Mesenchymal stem cell (in vitro differentiated cells and primary cell): ENCODE measurements around the gene MGAM2.

Experiments
- DNase-seq: peaks from one replicate; pipeline ENCODE4 v3.0.0-alpha.2; 2013
- H2AFZ ChIP-seq: one replicate; pipeline ENCODE4 v1.6.1; 2013; ENCODE audit warnings: low read depth, mild to moderate bottlenecking, control low read depth, inconsistent platforms, low read length, moderate library complexity
- H2AK5ac ChIP-seq: 2 replicates; pipeline ENCODE4 v1.6.1; 2013; ENCODE audit warnings: low read length, moderate library complexity, mild to moderate bottlenecking, inconsistent platforms; ENCODE audit not compliant: severe bottlenecking
- H2BK120ac ChIP-seq: one replicate; pipeline ENCODE4 v1.6.1; 2013; ENCODE audit warnings: low read depth, mild to moderate bottlenecking, inconsistent platforms, low read length, moderate library complexity
- H2BK12ac ChIP-seq, 2 experiments: one replicate each; pipeline ENCODE4 v1.6.1; 2013; ENCODE audit warnings: inconsistent platforms in 2 of 2, low read length in 2 of 2, mild to moderate bottlenecking in 2 of 2, moderate library complexity in 2 of 2, control low read depth in 1 of 2
- H2BK15ac ChIP-seq: one replicate; pipeline ENCODE4 v1.6.1; 2013; ENCODE audit warnings: mild to moderate bottlenecking, low read depth, inconsistent platforms; ENCODE audit not compliant: poor library complexity, severe bottlenecking
- H2BK5ac ChIP-seq: 2 replicates; pipeline ENCODE4 v1.6.1; 2013; ENCODE audit warnings: low read depth, mild to moderate bottlenecking, low read length, control low read depth, inconsistent platforms; ENCODE audit not compliant: poor library complexity, severe bottlenecking
- H3K14ac ChIP-seq, 2 experiments: one replicate each; pipeline ENCODE4 v1.6.1; 2013; ENCODE audit warnings: inconsistent platforms in 2 of 2, low read length in 2 of 2, control low read depth in 1 of 2, mild to moderate bottlenecking in 1 of 2, moderate library complexity in 1 of 2
- H3K18ac ChIP-seq, 2 experiments: one replicate each; pipeline ENCODE4 v1.6.1; 2013; ENCODE audit warnings: inconsistent platforms in 2 of 2, low read length in 2 of 2, control low read depth in 1 of 2, low read depth in 1 of 2, mild to moderate bottlenecking in 1 of 2
- H3K23ac ChIP-seq, 2 experiments: one replicate each; pipeline ENCODE4 v1.6.1; 2013; ENCODE audit warnings: inconsistent platforms in 2 of 2, low read length in 2 of 2, mild to moderate bottlenecking in 2 of 2, moderate library complexity in 2 of 2, control low read depth in 1 of 2
- H3K27ac ChIP-seq: 2 replicates; pipeline ENCODE4 v1.5.1; 2013; ENCODE audit warnings: mild to moderate bottlenecking, moderate library complexity, low read length, control low read depth, inconsistent platforms; ENCODE audit not compliant: poor library complexity, severe bottlenecking
- H3K27me3 ChIP-seq, 2 experiments: 2 replicates each; pipeline versions ENCODE4 v1.6.1 to v1.7.0; 2013; ENCODE audit warnings: low read length in 2 of 2, mild to moderate bottlenecking in 2 of 2, moderate library complexity in 2 of 2, control low read depth in 1 of 2, inconsistent platforms in 1 of 2; ENCODE audit not compliant: control insufficient read depth in 1 of 2, insufficient read depth in 1 of 2
- H3K36me3 ChIP-seq, 2 experiments: 2 replicates each; pipeline versions ENCODE4 v1.6.1 to v1.7.0; 2013; ENCODE audit warnings: low read length in 2 of 2, control low read depth in 1 of 2, inconsistent platforms in 1 of 2, low read depth in 1 of 2, mild to moderate bottlenecking in 1 of 2; ENCODE audit not compliant: insufficient read depth in 2 of 2, control insufficient read depth in 1 of 2
- H3K4ac ChIP-seq, 2 experiments: one replicate each; pipeline ENCODE4 v1.6.1; 2013; ENCODE audit warnings: inconsistent platforms in 2 of 2, low read length in 2 of 2, mild to moderate bottlenecking in 2 of 2, moderate library complexity in 2 of 2, control low read depth in 1 of 2, low read depth in 1 of 2
- H3K4me1 ChIP-seq: 2 replicates; pipeline ENCODE4 v1.6.1; 2013; ENCODE audit warnings: low read depth, low read length, control low read depth; ENCODE audit not compliant: control insufficient read depth, insufficient read depth
- H3K4me2 ChIP-seq: 2 replicates; pipeline ENCODE4 v1.6.1; 2013; ENCODE audit warnings: low read length, mild to moderate bottlenecking, inconsistent platforms; ENCODE audit not compliant: poor library complexity, severe bottlenecking
- H3K4me3 ChIP-seq, 2 experiments: 2 replicates each; pipeline versions ENCODE4 v1.5.1 to v1.7.0; 2013; ENCODE audit warnings: low read length in 2 of 2, mild to moderate bottlenecking in 2 of 2, control low read depth in 1 of 2, low read depth in 1 of 2; ENCODE audit not compliant: insufficient read depth in 1 of 2
- H3K79me1 ChIP-seq: replicated peaks from 2 replicates; pipeline ENCODE4 v1.6.1; 2013; ENCODE audit warnings: mild to moderate bottlenecking, control low read depth, low read length, inconsistent platforms; ENCODE audit not compliant: poor library complexity, severe bottlenecking
- H3K9ac ChIP-seq: 2 replicates; pipeline ENCODE4 v1.7.0; 2013; ENCODE audit warnings: mild to moderate bottlenecking, low read length, moderate library complexity
- H3K9me3 ChIP-seq: 2 replicates; pipeline ENCODE4 v1.7.0; 2013; ENCODE audit warnings: mild to moderate bottlenecking, low read length; ENCODE audit not compliant: control insufficient read depth
- H4K8ac ChIP-seq: one replicate; pipeline ENCODE4 v1.6.1; 2013; ENCODE audit warnings: inconsistent platforms, mild to moderate bottlenecking, low read length, moderate library complexity
- H4K91ac ChIP-seq: one replicate; pipeline ENCODE4 v1.6.1; 2013; ENCODE audit warnings: mild to moderate bottlenecking, low read length, inconsistent platforms
- WGBS: methylation state at CpG from one replicate; pipeline ENCODE4 v1.1.7; 2013; ENCODE audit warnings: mixed read lengths; 5-methylcytosine and 5-hydroxymethylcytosine counted together

MGAM2 gene

DNA sequence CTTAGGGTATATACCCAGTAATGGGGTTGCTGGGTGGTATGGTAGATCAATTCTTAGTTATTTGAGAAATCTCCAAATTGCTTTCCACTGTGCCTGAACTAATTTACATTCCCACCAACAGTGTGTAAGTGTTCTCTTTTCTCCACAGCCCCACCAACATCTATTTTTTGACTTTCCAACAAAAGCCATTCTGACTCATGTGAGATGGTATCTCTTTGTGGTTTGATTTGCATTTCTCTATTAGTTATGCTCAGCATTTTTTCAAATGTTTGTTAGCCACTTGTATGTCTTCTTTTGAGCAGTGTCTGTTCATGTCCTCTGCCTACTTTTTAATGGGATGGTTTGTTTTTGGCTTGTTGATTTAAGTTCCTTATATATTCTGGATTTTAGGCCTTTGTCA lies 66.4 kb downstream of the MGAM2 start:
- Histone ChIP-seq H3K18ac (no peak overlapping the region), H3K36me3 (no peaks in the 10 kb centered on the region), H4K91ac (no peak overlapping the region), H2BK5ac (no peak overlapping the region), H3K4me1 (no peaks in the 10 kb centered on the region), H3K9ac (no peak overlapping the region), H2BK12ac (no peak overlapping the region), H3K4ac (no peak overlapping the region), H2BK120ac (no peak overlapping the region), H3K4me3 (no peak overlapping the region), H4K8ac (no peak overlapping the region), H3K9me3 (no peaks in the 10 kb centered on the region), H2AFZ (no peak overlapping the region), H3K27ac (no peak overlapping the region), H2AK5ac (no peak overlapping the region), H3K23ac (no peak overlapping the region), H3K79me1 (no peaks in the 10 kb centered on the region), H3K27me3 (no peaks in the 10 kb centered on the region), H3K4me2 (no peak overlapping the region), H2BK15ac (no peak overlapping the region), H3K14ac (no peak overlapping the region)
- DNase-seq: no peak

DNA sequence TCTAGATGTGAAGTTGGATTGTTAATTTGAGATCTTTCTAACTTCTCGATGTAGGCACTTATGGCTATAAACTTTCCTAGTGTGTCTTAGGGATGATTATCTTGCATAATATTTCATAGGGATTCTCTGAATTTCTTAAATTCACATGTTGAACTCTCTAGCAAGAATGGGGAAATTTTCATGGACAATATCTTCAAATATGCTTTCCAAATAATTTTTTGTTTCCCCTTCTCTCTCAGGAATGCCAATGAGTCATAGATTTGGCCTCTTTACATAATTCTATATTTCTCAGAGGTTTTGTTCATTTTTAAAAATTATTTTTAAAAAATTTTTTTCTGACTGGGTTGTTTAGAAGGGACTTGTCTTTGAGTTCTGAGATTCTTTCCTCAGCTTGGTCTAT lies 68.9 kb downstream of the MGAM2 start:
- H4K8ac ChIP-seq: no peak overlapping the region
- DNase-seq: no peak
- no peak overlapping the region for H4K91ac ChIP-seq
- H3K4me3 ChIP-seq: no peak overlapping the region
- no peak overlapping the region for H2BK120ac ChIP-seq
- H2AFZ ChIP-seq: no peak overlapping the region
- H3K27ac ChIP-seq: no peak overlapping the region
- no peaks in the 10 kb centered on the region for H3K4me1 ChIP-seq
- no peak overlapping the region for H3K14ac ChIP-seq
- H3K23ac ChIP-seq: no peak overlapping the region
- H2BK15ac ChIP-seq: no peak overlapping the region
- no peaks in the 10 kb centered on the region for H3K79me1 ChIP-seq
- no peak overlapping the region for H3K9ac ChIP-seq
- H3K4me2 ChIP-seq: no peak overlapping the region
- H2AK5ac ChIP-seq: no peak overlapping the region
- no peak overlapping the region for H2BK5ac ChIP-seq
- H3K27me3 ChIP-seq: no peaks in the 10 kb centered on the region
- no peaks in the 10 kb centered on the region for H3K9me3 ChIP-seq
- 89% methylated on average over 1 of the region's 1 CpG for WGBS
- H3K18ac ChIP-seq: no peak overlapping the region
- H2BK12ac ChIP-seq: no peak overlapping the region
- H3K36me3 ChIP-seq: no peaks in the 10 kb centered on the region
- H3K4ac ChIP-seq: no peak overlapping the region

DNA sequence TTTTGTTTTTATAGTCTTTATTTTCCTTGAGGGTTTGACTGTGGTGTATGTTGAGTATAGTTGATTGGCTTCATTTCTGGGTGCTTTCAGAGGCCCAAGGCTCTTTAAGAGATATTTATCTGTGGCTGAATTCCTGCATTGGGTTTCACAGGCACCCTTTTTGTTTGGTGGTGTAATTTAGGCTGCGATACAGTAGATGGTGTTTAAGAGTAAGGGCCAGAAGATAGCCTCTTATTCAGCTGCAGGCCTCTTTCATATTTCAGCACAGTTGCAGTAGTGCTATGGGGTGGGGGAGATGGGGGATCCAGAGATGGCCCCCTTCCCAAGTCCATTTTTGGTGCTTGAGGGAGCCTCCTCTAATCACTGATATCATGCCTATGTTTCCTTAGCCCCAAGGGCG lies 69.7 kb downstream of the MGAM2 start:
- no peak overlapping the region for H3K4ac ChIP-seq

DNA sequence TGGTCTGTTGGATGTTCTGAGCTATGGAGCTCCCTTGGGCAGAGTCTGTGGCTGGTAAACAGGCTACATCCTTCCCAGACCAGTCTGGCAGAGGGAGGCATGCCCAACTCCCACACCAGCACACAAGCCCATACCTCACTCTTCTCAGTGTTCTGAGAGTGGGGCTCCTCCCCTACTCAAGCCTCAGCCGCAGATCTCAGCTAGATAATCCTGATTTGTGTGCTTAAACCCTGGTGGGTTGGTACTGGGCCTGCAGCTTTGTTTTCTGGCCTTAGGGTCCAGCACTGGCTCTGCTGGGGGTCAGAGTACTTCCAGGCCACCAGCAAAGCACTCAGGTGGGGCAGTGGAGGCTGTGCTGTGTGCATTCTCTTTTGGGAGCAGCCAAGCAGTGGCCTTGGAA lies 70.4 kb downstream of the MGAM2 start:
- H2BK5ac ChIP-seq: no peak overlapping the region
- 69% methylated on average over 1 of the region's 1 CpG for WGBS
- no peak overlapping the region for H3K4me2 ChIP-seq

More for the DNA sequence above, 69.7 kb downstream of the MGAM2 start:
- Histone ChIP-seq H3K27me3 (peaks cover 0 to 2% of the 10 kb centered on the region in 2 experiments), H3K14ac (no peak overlapping the region), H3K4me3 (no peak overlapping the region), H3K9me3 (no peaks in the 10 kb centered on the region), H2AK5ac (no peak overlapping the region), H4K8ac (no peak overlapping the region), H2BK5ac (no peak overlapping the region), H3K79me1 (no peaks in the 10 kb centered on the region), H3K18ac (no peak overlapping the region), H3K4me1 (no peaks in the 10 kb centered on the region), H2BK15ac (no peak overlapping the region), H4K91ac (no peak overlapping the region), H2BK12ac (no peak overlapping the region), H2AFZ (no peak overlapping the region), H3K4me2 (no peak overlapping the region), H2BK120ac (no peak overlapping the region), H3K9ac (no peak overlapping the region), H3K27ac (no peak overlapping the region), H3K36me3 (no peaks in the 10 kb centered on the region), H3K23ac (no peak overlapping the region)
- WGBS: 89% methylated on average over 2 of the region's 2 CpGs
- no peak for DNase-seq

More for the DNA sequence above, 70.4 kb downstream of the MGAM2 start:
- Histone ChIP-seq H3K4ac (no peak overlapping the region), H2AK5ac (no peak overlapping the region), H3K23ac (no peak overlapping the region), H2AFZ (no peak overlapping the region), H2BK15ac (no peak overlapping the region), H3K14ac (no peak overlapping the region), H3K36me3 (no peaks in the 10 kb centered on the region), H2BK12ac (no peak overlapping the region), H4K8ac (no peak overlapping the region), H3K27me3 (peaks cover 0 to 6% of the 10 kb centered on the region in 2 experiments), H3K9ac (no peak overlapping the region), H3K79me1 (no peaks in the 10 kb centered on the region), H3K4me3 (no peak overlapping the region), H3K18ac (no peak overlapping the region), H2BK120ac (no peak overlapping the region), H3K4me1 (no peaks in the 10 kb centered on the region), H3K9me3 (no peaks in the 10 kb centered on the region), H3K27ac (no peak overlapping the region), H4K91ac (no peak overlapping the region)
- no peak for DNase-seq
